NCI-H748 (cell line): ENCODE measurements around the gene SLC27A1.
"Not testable (repeated sequence)": the region's sequence is repeated elsewhere in the genome, so short reads cannot be mapped to it uniquely, and the experiment has no call there.

Experiments
- DNase-seq: peaks from one replicate; lab custom pipeline; 2025; ENCODE audit not compliant: unreplicated experiment; lab: John Stamatoyannopoulos, UW

SLC27A1 gene

DNA sequence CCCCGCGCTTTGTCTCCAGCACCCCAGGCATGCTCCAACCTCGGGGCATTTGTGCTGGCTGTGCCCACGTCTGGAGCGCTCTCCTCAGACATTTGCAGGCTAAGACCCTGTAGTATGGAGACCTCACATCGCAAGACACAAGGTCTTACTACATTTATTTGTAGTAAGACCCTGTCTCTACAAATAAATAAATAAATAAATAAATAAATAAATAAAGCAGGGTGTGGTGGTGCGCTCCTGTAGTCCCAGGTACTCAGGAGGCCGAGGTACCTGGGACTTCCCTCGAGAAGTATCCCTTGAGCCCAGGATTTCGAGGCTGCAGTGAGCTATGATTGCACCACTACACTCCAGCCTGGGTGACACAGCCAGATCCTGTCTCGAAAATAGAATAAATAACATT lies 14.2 kb upstream of the SLC27A1 start:
- no peak for DNase-seq

- DNase-seq, result no peak
Measured at GRCh38 chr19:17457616-17458015, 12.7 kb upstream of the SLC27A1 start.

DNA sequence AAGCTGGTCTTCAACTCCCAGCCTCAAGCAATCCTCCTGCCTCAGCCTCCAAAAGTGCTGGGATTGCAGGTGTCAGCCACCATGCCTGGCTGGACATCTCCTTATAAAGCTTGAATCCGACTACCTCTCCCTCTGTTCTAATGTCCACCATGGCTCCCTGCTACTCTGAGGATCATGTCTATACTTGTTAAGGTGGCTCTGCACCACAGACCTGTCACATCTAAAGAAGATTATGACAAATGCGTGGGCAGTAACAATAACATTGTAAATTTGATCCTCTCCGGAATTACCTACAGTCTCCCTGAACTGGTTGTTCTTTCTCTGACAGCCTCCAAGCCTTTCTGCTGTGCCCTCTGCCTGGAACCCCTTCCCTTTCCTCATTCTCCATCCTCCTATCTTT lies 11.4 kb upstream of the SLC27A1 start:
- DNase-seq, result no peak

DNA sequence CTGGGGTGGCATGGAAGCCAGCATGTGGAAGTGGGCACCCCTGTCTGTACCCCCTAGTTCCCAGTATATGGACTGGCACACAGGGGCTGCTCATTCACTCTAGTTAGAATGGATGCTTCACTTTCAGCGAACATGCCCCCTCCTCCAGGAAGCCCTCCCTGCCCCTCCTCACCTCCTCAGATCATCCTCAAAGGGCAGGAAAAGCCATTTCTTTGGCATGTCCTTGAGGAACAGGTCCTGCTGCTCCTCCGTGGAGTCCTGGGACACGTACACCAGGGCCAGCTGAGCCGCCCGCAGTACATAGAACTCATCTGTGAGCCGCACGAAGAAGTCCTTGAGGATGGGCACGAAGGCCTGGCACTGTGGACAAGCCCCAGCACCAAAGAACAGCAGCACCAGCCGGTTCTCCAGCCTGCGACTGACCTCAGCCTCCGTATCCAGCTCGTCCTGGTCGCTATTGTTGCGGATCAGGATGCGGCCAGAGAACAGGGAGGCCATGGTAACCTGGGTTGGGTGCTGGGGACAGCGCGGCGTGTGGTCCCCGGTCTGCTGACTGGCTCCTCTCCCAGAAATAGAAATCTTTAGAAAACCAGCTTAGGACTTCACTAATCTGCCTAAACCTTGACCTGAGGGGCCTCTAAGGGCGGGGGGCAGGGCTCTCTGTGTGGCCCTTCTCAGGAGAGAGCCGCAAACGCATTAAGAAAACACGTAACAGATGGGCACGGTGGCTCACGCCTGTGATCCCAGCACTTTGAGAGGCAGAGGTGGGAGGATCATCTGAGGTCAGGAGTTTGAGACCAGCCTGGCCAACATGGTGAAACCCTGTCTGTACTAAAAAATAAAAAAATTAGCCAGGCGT lies 9.7 kb upstream of the SLC27A1 start, which contains the start of gene NXNL1:
Gene NXNL1, minus strand, starts transcription at position 555 of the 859 bp plus-strand sequence. Its CDS starts 57 bp downstream, at position 498.
- no peak for DNase-seq

- DNase-seq, result no peak
Measured at GRCh38 chr19:17466487-17466850, 3.9 kb upstream of the SLC27A1 start.

DNA sequence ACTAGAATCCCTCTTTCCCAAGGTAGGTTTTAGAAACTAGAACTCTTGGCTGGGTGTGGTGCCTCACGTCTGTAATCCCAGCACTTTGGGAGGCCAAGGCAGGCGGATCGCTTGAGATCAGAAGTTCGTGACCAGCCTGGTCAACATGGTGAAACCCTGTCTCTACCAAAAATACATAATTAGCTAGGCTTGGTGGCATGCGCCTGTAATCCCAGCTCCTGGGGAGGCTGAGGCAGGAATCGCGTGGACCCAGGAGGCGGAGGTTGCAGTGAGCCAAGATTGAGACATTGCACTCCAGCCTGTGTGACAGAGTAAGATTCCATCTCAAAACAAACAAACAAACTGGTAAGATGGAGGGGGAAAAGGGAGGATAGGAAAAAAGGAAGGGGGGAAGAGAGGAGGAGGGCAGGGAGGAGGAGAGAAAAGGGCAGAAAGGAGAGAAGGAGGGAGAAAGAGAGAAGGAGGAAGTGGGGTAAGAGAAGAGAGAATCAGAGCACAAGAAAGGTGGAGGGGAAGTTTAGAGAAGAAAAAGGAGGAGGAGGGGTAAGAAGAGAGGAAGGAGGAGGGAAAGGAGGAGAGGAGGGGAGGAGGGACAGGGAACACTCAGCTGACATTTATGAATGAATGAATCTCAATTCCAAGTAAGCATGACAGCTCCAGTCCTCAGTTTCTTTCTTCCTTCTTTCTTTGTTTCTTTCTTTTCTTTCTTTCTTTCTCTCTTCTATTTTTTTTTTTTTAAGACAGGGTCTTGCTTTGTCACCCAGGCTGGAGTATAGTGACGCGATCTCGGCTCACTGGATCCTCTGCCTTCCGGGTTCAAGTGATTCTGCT lies 2.6 kb upstream of the SLC27A1 start:
- DNase-seq, result no peak

DNA sequence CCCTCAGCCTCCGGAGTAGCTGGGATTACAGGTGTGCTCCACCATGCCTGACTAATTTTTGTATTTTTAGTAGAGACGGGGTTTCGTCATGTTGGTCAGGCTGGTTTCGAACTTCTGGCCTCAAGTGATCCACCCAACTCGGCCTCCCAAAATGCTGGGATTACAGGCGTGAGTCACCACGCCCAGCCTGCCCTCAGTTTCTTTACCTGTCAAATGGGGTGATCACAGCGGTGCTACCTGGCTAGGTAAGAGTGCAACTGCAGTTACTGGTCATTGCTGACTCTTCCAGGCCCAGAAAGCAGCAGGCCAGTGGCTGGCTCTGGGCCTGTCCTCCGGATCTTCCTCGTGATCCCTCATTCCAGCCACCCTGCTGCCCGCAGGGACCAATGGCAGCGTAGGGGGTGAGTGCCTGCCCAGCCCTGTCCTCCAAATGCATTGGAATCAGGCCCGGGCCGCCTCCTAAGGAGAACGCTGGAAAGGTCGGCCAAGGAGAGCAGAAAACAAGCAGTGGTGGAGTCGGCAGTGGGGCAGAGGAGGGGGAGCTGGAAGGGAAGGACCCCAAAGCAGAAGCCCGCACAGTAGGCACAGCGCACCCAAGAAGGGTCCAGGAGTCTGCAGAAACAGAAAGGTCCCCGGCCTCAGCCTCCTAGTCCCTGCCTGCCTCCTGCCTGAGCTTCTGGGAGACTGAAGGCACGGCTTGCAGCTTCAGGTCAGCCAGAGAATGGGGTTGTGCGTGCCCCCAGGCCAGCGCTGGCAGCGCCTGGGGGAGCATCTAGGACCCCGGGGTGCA lies 1.8 kb upstream of the SLC27A1 start:
- DNase-seq, result no peak

DNA sequence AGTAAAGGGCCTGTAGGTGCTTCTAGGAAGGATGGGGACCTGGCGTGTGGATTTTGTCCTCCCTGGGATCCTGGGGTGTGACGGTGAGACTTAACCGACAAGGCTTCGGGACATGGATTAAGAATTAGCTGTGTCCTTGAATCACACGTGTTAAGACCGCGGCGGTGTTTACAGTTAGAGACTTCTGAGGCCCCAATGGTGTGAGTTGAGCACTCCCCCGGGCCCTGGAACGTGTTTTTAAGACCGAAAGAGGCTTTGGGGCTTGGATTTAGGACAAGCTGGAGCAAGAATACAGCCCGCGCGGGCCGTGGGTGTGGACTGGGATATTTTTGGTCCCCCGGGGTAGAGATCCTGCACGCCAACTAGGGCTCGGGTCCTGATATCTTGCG lies 1.2 kb upstream of the SLC27A1 start:
- DNase-seq, result peak; percentile 47

- DNase-seq, result peak; percentile 91
Measured at GRCh38 chr19:17469481-17470067, 750 bp upstream of the SLC27A1 start.

DNA sequence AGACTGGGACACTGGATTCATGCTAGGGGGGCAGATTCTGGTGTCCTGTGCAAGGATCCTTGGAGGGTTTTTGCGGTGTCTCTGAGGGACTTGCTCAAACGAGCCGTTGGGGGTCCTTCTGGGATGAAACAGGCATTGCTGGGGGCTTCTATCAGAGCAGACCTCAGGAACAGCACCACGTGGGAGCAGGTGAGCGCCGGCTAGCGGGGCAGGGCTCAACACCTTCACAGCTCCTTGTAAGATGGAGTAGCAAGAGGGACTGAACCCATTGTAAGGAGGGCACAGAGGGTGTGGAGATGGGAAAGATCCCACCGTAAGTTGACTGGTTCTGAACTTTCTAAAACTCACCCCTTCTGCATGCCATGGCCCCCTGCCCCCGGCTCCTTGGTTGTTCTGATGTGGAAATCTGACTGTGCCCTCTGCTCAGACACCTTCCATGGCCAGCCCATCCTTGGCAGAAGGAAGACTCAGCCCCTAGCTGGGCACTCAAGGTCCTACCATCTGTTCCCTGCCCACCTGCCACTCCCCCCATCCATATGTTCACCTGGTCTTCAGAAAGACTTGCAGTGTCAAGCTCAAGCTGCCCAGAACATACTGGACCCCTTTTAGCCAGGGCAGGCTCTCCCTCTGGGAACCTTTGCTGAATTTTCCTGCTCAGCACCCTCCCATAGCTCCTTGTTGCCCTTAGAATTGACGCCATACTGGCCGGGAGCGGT lies 1.2 kb downstream of the SLC27A1 start:
- DNase-seq, result no peak

- no peak for DNase-seq
Measured at GRCh38 chr19:17473041-17473440, 2.7 kb downstream of the SLC27A1 start.

GRCh38 chr19:17475011-17475540 lies 4.8 kb downstream of the SLC27A1 start:
- DNase-seq, result not testable (repeated sequence)

- DNase-seq, result no peak
Measured at GRCh38 chr19:17475541-17476115, 5.3 kb downstream of the SLC27A1 start.

- no peak for DNase-seq
Measured at GRCh38 chr19:17479325-17479791, 9.0 kb downstream of the SLC27A1 start.

DNA sequence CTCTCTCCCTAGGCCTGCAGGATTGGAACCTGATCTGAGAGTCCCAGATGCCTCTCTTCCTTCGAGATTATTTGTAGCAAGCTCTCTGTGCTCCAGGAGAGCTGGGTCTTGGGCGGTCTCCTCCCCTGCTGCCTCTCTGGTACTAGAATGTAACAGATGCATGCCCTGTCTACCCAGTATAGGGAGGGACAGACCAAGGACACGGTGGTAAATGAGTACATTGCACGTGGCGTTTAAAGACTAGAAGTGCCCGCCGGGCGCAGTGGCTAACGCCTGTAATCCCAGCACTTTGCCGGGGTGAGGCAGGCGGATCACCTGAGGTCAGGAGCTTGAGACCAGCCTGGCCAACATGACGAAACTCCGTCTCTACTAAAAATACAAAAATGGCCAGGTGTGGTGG lies 11.7 kb downstream of the SLC27A1 start:
- DNase-seq, result no peak

DNA sequence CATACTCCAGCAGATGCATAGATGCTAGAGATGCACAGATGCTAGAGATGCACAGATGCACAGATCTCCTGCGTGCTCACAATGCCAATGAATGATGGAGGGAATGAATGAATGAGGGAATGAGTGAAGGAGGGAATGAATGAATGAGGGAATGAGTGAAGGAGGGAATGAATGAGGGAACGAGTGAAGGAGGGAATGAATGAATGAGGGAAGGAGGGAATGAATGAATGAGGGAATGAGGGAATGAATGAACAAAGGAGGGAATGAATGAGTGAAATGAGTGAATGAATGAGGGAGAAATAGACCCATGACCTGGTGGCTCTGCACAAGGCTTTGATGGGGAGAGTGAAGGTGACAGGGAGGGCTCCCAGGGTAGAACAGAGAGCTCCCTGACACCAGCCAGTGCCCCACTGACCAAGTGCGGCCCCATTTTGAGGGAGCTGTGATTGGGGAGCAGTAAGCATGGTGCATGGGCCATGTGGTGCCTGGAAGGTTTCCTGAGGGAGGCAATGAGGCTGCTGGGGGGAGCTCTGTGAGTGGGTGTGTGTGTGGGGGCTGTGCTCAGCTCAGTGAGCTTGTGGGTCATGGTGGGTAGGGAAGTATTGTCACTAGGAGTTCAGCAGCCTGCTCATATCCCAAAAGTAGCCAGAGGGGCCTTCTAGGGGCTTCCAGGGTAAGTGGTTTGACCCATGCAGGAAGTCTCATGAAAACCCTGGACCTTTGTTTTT lies 12.7 kb downstream of the SLC27A1 start:
- DNase-seq, result no peak

- no peak for DNase-seq
Measured at GRCh38 chr19:17483605-17484002, 13.3 kb downstream of the SLC27A1 start.

DNA sequence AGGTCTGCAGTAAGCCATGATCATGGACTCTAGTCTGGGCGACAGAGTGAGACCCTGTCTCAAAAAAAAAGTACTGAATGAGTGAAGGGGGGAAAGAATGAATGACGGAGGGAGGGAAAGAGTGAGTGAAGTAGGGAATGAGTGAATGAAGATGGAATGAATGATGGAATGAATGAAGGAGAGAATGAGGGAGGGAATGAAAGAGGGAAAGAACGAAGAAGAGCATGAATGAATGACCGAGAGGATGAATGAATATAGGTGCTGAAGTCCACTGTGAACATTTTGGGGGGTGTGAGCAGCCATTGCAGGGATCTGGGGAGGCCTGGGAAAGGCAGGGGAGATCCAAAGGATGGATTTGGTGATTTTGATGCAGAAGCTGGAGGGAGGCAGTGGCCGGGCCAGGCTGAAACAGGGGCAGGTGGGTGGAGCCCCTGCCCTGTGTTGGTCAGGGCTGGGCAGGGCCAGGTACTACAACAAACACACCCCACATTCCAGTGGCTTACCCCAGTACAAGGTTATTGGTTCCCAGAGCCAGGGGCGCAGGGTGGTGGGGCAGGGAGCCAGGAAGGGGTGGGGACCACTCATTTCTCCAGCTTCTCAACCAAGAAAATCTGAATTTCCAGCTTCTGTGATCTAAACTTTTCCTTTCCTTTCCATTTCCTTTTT lies 14.3 kb downstream of the SLC27A1 start:
- no peak for DNase-seq
